A549 (cell line): Measurements from ENCODE around the gene MS4A8. TPM values are rescaled to one million over a fixed set of nuclear protein-coding genes. Genes with fewer than 3 reads are reported as not detected.

Experiments
- ATAC-seq, 2 experiments: fragments of 200-7000 bp in 1 of 2; fragments of >200 bp in 1 of 2; cut with Nextera tagmentation in 1 of 2; cut with Tn5 transposase in 1 of 2; 3 replicates each; pipeline versions ENCODE4 v1.8.0 to v1.9.1; 2018 to 2020; ENCODE audit warnings: mild to moderate bottlenecking in 1 of 2, moderate library complexity in 1 of 2
- CTCF ChIA-PET: fragments of 300-600 bp; sonication (Branson Sonifier 250); formaldehyde crosslinking; extraction: SDS; loops from one replicate; lab custom pipeline; 2021; ENCODE audit warnings: antibody characterized with exemption, inconsistent platforms; lab: Yijun Ruan, JAX
- POLR2A ChIA-PET: fragments of 350-600 bp; formaldehyde crosslinking; extraction: SDS; loops from one replicate; lab custom pipeline; 2021; ENCODE audit warnings: antibody characterized with exemption, inconsistent platforms; lab: Yijun Ruan, JAX
- DNase-seq, 2 experiments: peaks; one replicate each; pipeline versions ENCODE4 v3.0.0 to v3.0.0-alpha.2; 2011 to 2016; ENCODE audit warnings: low read depth in 1 of 2, low spot score in 1 of 2
- FAIRE-seq: peaks from 2 replicates; lab custom pipeline; 2011; peaks lifted over from hg19 to GRCh38; lab: Jason Lieb, UNC
- H3K27ac ChIP-seq, 2 experiments: fragments of >200 bp; sonication (Bioruptor Twin); formaldehyde crosslinking; 3 replicates each; pipeline ENCODE4 v1.5.1; 2016 to 2017
- H3K4me1 ChIP-seq: fragments of >200 bp; sonication (Bioruptor Twin); formaldehyde crosslinking; 3 replicates; pipeline ENCODE4 v1.6.1; 2016
- H3K4me2 ChIP-seq: fragments of >200 bp; sonication (Bioruptor Twin); formaldehyde crosslinking; 3 replicates; pipeline ENCODE4 v1.6.1; 2016
- H3K4me3 ChIP-seq: fragments of >200 bp; sonication (Bioruptor Twin); formaldehyde crosslinking; 3 replicates; pipeline ENCODE4 v1.5.1; 2016
- H3K9me3 ChIP-seq: fragments of >200 bp; sonication (Bioruptor Twin); formaldehyde crosslinking; 3 replicates; pipeline ENCODE4 v1.6.1; 2016
- BCL3 ChIP-seq: fragments of >200 bp; sonication (Bioruptor Twin); formaldehyde crosslinking; IDR thresholded peaks from 3 replicates; pipeline ENCODE4 v1.6.1; 2016
- BHLHE40 ChIP-seq: IDR thresholded peaks from 2 replicates; pipeline ENCODE4 v1.6.1; 2012; ENCODE audit warnings: low read depth, low read length, inconsistent platforms
- CBX2 ChIP-seq: fragments of 200-600 bp; sonication (generic); IDR thresholded peaks from 2 replicates; pipeline ENCODE4 v1.6.1; 2016; ENCODE audit warnings: low read depth, mild to moderate bottlenecking, borderline replicate concordance
- CTCF ChIP-seq: fragments of >200 bp; sonication (Bioruptor Twin); formaldehyde crosslinking; IDR thresholded peaks from 3 replicates; pipeline ENCODE4 v1.5.1; 2016
- ELK1 ChIP-seq: fragments of 150-350 bp; IDR thresholded peaks from 2 replicates; pipeline ENCODE4 v1.6.1; 2014; ENCODE audit warnings: low read depth, mild to moderate bottlenecking, low read length
- EP300 ChIP-seq, 2 experiments: fragments of >200 bp; sonication (Bioruptor Twin); formaldehyde crosslinking; IDR thresholded peaks; 2 replicates in 1 of 2; 3 replicates in 1 of 2; pipeline ENCODE4 v1.6.1; 2016 to 2017
- ESRRA ChIP-seq: fragments of 150-350 bp; IDR thresholded peaks from 2 replicates; pipeline ENCODE4 v1.6.1; 2014; ENCODE audit warnings: mild to moderate bottlenecking, low read length, borderline replicate concordance
- FOSB ChIP-seq: fragments of 250-450 bp; sonication (Bioruptor Pico); IDR thresholded peaks from 2 replicates; pipeline ENCODE4 v1.5.0; 2020; ENCODE audit warnings: mild to moderate bottlenecking, moderate library complexity
- FOSL2 ChIP-seq, 2 experiments: fragments of 450-650 bp in 1 of 2; fragments of >200 bp in 1 of 2; sonication (Bioruptor Twin) in 1 of 2; formaldehyde crosslinking; IDR thresholded peaks; 2 replicates each; pipeline versions ENCODE4 v1.5.0 to v1.6.1; 2016 to 2020; ENCODE audit warnings: mild to moderate bottlenecking in 1 of 2, moderate library complexity in 1 of 2
- GATA3 ChIP-seq: IDR thresholded peaks from 2 replicates; pipeline ENCODE4 v1.6.1; 2012; ENCODE audit warnings: borderline replicate concordance
- HDAC2 ChIP-seq: fragments of 200-600 bp; sonication (generic); IDR thresholded peaks from 2 replicates; pipeline ENCODE4 v1.6.1; 2016
- HMGXB4 ChIP-seq: fragments of 250-450 bp; sonication (Bioruptor Pico); IDR thresholded peaks from 2 replicates; pipeline ENCODE4 v1.5.0; 2021; ENCODE audit warnings: mild to moderate bottlenecking, moderate library complexity, borderline replicate concordance
- HOXB5 ChIP-seq: fragments of 250-450 bp; sonication (Bioruptor Pico); IDR thresholded peaks from 2 replicates; pipeline ENCODE4 v1.5.0; 2020; ENCODE audit warnings: mild to moderate bottlenecking, moderate library complexity
- KDM1A ChIP-seq: fragments of 200-600 bp; sonication (generic); IDR thresholded peaks from 2 replicates; pipeline ENCODE4 v1.6.1; 2016; ENCODE audit warnings: low read depth, mild to moderate bottlenecking
- MAFK ChIP-seq: fragments of 450-650 bp; IDR thresholded peaks from 2 replicates; pipeline ENCODE4 v1.6.1; 2014; ENCODE audit not compliant: partially characterized antibody
- MAX ChIP-seq: IDR thresholded peaks from 2 replicates; pipeline ENCODE4 v1.6.1; 2012
- MAZ ChIP-seq: fragments of 150-350 bp; IDR thresholded peaks from 2 replicates; pipeline ENCODE4 v1.6.1; 2014; ENCODE audit warnings: antibody characterized with exemption, low read depth, low read length, borderline replicate concordance
- MYC ChIP-seq: IDR thresholded peaks from 2 replicates; pipeline ENCODE4 v1.6.1; 2012; ENCODE audit warnings: mild to moderate bottlenecking, inconsistent platforms, low read length, improper control_type of control experiment, borderline replicate concordance
- NR3C1 ChIP-seq: fragments of >200 bp; sonication (Bioruptor Twin); formaldehyde crosslinking; IDR thresholded peaks from 3 replicates; pipeline ENCODE4 v1.6.1; 2017
- POLR2A ChIP-seq: IDR thresholded peaks from 2 replicates; pipeline ENCODE4 v1.6.1; 2012; ENCODE audit warnings: mild to moderate bottlenecking, low read length
- RARB ChIP-seq: fragments of 250-450 bp; sonication (Bioruptor Pico); IDR thresholded peaks from 2 replicates; pipeline ENCODE4 v1.8.0; 2021; ENCODE audit warnings: mild to moderate bottlenecking, moderate library complexity
- RCOR1 ChIP-seq: fragments of 150-350 bp; IDR thresholded peaks from 2 replicates; pipeline ENCODE4 v1.6.1; 2014; ENCODE audit warnings: antibody characterized with exemption, low read length, low read depth
- REST ChIP-seq: fragments of 200-600 bp; sonication (generic); IDR thresholded peaks from 2 replicates; pipeline ENCODE4 v1.6.1; 2016; ENCODE audit warnings: antibody characterized with exemption, mild to moderate bottlenecking, moderate library complexity
- TFCP2L1 ChIP-seq: fragments of 250-450 bp; sonication (Bioruptor Pico); IDR thresholded peaks from 2 replicates; pipeline ENCODE4 v1.5.0; 2021; ENCODE audit warnings: mild to moderate bottlenecking
- ZC3H11A ChIP-seq: fragments of 450-650 bp; IDR thresholded peaks from 2 replicates; pipeline ENCODE4 v1.6.1; 2014; ENCODE audit warnings: antibody characterized with exemption, mild to moderate bottlenecking
- WGBS: methylation state at CpG from one replicate; pipeline ENCODE4 v1.1.6; 2017; ENCODE audit errors: missing lambda C conversion rate; 5-methylcytosine and 5-hydroxymethylcytosine counted together
- polyA plus RNA-seq, 4 experiments: library from polyadenylated mRNA; depleted of rRNA in 3 of 4; stranded (reverse); fragments of >200 nt; fragmentation: RNase III in 1 of 4; extraction: RNeasy Plus Mini Kit Qiagen cat#74134 plus additional on column Dnase treatment in 1 of 4; gene quantifications; 2 replicates in 3 of 4; 3 replicates in 1 of 4; pipeline ENCODE4 v1.2.3, GENCODE V29; 2011 to 2017

Gene MS4A8
- polyA plus RNA-seq, 2 of the 4 experiments (the other 2 are of a cell fraction), result not detected

GRCh38 chr11:60763692-60764369 lies 64.4 kb downstream of the MS4A8 start (continued):
- TF ChIP-seq HOXB5 (no peak), REST (no peak), MAFK (no peak), GATA3 (no peak), EP300 (IDR thresholded peaks at IDR 0.05) (no peak), CTCF (no peak)

GRCh38 chr11:60764879-60765278 lies 65.5 kb downstream of the MS4A8 start:
- WGBS, result 25% methylated on average over 1 of the region's 1 CpG
- TF ChIP-seq BCL3 (no peak), NR3C1 (no peak), HOXB5 (no peak)
- Histone ChIP-seq H3K27ac (no peak overlapping the region), H3K4me2 (no peak overlapping the region), H3K4me1 (no peaks in the 10 kb centered on the region), H3K4me3 (no peak overlapping the region), H3K9me3 (no peaks in the 10 kb centered on the region)
- DNase-seq, result no peak
- CTCF ChIA-PET, result interaction anchor here (0.7 to 8.1 kb wide), 8 partner anchors 11 to 497 kb away, joined by 3 to 129 read pairs (median 4); no protein-coding TSS in a partner anchor
- POLR2A ChIA-PET, result no interaction called here
- FAIRE-seq, result no peak
- ATAC-seq, result no peak

GRCh38 chr11:60765355-60765754 lies 65.9 kb downstream of the MS4A8 start:
- Histone ChIP-seq H3K4me1 (no peaks in the 10 kb centered on the region), H3K4me2 (no peak overlapping the region), H3K9me3 (no peaks in the 10 kb centered on the region), H3K27ac (no peak overlapping the region), H3K4me3 (no peak overlapping the region)
- TF ChIP-seq HDAC2 (no peak), CBX2 (no peak), ZC3H11A (no peak), NR3C1 (no peak), MAX (no peak), HMGXB4 (CRISPR knock-in tag) (no peak), POLR2A (no peak), MAZ (no peak), FOSB (CRISPR knock-in tag) (no peak), FOSL2 (IDR thresholded peaks at IDR 0.05) (no peak), FOSL2 (CRISPR knock-in tag; IDR thresholded peaks at IDR 0.05) (no peak), BHLHE40 (no peak), TFCP2L1 (CRISPR knock-in tag) (no peak), RCOR1 (no peak), MAFK (no peak), MYC (no peak), ELK1 (no peak), KDM1A (no peak), ESRRA (no peak), RARB (CRISPR knock-in tag) (no peak)
- ATAC-seq (no peak), FAIRE-seq (no peak), DNase-seq (no peak)
- CTCF ChIA-PET, result interaction anchor here (0.7 to 8.1 kb wide), 7 partner anchors 12 to 498 kb away, joined by 3 to 129 read pairs (median 4); no protein-coding TSS in a partner anchor
- POLR2A ChIA-PET, result no interaction called here
- 62% methylated on average over 5 of the region's 5 CpGs for WGBS
